ENCODE data around the gene CLDN14. TPM values are rescaled to one million over a fixed set of nuclear protein-coding genes. Genes with fewer than 3 reads are reported as not detected.

CLDN14 gene
- total RNA-seq, 1 experiment from 2014 or later: 8.9 TPM

DNA sequence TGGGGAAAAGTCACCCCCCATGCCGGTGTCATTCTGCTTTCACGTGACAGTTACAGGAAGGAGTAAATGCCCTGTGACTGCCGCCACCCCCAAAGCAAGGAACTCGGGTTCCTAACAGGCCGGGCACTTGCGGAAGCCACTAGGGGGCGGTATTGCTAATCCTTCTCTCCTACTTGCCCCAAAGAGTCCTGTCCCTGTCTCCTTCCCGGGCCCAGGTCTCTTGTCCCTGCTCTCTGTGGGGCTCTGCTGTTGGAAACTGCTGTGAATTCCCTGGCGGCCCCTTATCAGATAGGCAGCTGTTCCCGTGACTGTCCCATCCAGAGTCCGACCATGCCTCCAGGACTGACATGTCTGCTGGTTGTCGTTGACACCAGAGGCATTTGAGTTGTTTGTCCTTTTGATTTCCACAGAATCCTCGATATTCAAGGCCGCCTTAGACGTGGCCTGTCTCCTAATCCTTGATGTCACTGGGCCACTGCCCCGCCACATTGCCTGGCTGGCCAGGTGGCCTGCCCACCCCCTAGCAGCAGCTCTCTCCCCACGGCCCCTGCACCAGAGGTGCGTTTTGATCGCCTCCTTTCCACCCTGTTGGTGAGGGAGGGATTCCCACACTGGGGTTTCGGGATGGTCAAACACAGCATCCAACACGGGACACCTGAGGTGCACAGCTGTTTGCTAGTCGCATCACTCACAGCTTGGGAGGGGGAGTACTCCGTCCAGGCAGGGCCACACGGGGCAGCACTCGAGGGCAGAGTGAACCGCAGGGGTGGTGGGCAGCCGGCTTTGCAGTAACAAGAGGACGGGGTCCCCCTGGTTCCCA is 57.4 kb downstream of the CLDN14 start:
- Histone ChIP-seq H3F3A (ENCODE audit: low read length, unreplicated experiment) (no peaks in the 10 kb centered on the region), H3K4me1 (ENCODE audit: insufficient read depth, low read length) (no peaks in the 10 kb centered on the region; the same call in 1 of the 2 replicates), H3K79me2 (ENCODE audit: low read length) (no peaks in the 10 kb centered on the region), H3K9me3 (ENCODE audit: low read length) (no peaks in the 10 kb centered on the region), H3K9me2 (replicated peaks; ENCODE audit: low read length) (no peaks in the 10 kb centered on the region), H3K27ac (ENCODE audit: low read length) (peak overlapping the region; percentile 43), H3K4me2 (ENCODE audit: low read length) (no peak overlapping the region), H3K27me3 (ENCODE audit: low read length) (no peaks in the 10 kb centered on the region), H4K20me1 (ENCODE audit: low read length) (no peaks in the 10 kb centered on the region), H3K4me3 (ENCODE audit: low read length) (no peak overlapping the region), H3K9ac (ENCODE audit: low read length) (peak overlapping the region; percentile 28; the same call in 1 of the 2 replicates), H3K36me3 (ENCODE audit: low read depth, low read length) (no peaks in the 10 kb centered on the region), H2AFZ (ENCODE audit: low read length) (no peak overlapping the region)
- BruUV-seq (replicated peaks): no TSS peak
- ChIA-PET POLR2A (ENCODE audit: unreplicated experiment) (no interaction called here), CTCF (interaction anchor here (0.7 to 1.0 kb wide), 3 partner anchors 56 to 310 kb away, joined by 3 to 6 read pairs (median 3); no protein-coding TSS in a partner anchor)
- intact Hi-C loops (cut with micrococcal nuclease): loop anchor here (5.0 to 10.0 kb wide), 2 partner anchors 210 to 242 kb away; no protein-coding TSS in a partner anchor
- no peak for TF ChIP-seq EZH2 (IDR thresholded peaks at IDR 0.05; ENCODE audit: low read length, unreplicated experiment)
- TF ChIP-seq, protein P1, sequence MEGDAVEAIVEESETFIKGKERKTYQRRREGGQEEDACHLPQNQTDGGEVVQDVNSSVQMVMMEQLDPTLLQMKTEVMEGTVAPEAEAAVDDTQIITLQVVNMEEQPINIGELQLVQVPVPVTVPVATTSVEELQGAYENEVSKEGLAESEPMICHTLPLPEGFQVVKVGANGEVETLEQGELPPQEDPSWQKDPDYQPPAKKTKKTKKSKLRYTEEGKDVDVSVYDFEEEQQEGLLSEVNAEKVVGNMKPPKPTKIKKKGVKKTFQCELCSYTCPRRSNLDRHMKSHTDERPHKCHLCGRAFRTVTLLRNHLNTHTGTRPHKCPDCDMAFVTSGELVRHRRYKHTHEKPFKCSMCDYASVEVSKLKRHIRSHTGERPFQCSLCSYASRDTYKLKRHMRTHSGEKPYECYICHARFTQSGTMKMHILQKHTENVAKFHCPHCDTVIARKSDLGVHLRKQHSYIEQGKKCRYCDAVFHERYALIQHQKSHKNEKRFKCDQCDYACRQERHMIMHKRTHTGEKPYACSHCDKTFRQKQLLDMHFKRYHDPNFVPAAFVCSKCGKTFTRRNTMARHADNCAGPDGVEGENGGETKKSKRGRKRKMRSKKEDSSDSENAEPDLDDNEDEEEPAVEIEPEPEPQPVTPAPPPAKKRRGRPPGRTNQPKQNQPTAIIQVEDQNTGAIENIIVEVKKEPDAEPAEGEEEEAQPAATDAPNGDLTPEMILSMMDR (conservative IDR thresholded peaks at IDR 0.05; ENCODE audit: low read depth, low read length): peak; percentile 94
- ATAC-seq: peak; percentile 68
- DNase-seq: peak; percentile 70

DNA sequence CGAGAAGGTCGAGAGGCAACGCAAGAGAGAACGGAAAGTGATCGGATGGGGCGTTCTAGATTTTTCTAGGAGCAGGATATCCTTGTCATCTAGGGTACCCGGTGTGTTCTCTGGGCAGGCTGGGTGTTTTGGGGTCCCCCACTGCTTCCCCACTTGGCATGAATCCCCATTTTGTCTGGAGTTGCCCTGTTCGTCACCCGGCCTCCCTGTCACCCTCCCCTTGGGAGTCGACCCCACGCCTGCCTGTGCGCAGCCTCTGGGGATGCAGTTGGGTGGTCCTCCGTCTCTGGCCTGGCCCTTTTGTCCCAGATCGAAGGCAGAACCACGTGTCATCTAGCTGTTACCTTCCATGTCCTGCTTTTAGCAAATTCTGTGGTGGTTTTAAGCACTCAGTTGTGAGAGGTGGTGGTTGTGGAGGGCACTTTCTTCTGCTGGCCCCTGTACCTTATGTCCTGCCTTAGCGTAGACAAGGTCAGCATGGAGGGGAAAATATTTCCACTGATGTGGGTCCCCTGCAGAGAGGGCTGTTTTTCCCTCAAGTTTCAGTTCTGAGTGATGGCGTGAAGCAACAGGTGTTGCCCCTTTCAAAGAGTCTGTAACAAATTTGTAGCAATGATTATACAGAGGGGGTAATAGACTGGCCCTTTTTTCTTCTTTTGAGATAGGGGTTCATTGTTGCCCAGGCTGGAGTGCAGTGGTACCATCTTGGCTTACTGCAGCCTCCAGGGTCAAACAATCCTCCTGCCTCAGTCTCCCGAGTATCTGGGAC is 59.2 kb downstream of the CLDN14 start:
- H3K36me3 ChIP-seq (ENCODE audit: low read depth, low read length): peaks cover 8% of the 10 kb centered on the region
- no peak overlapping the region for H3K9ac ChIP-seq (ENCODE audit: low read length)
- no peak overlapping the region for H3K4me3 ChIP-seq (ENCODE audit: low read length)
- H3K4me1 ChIP-seq (ENCODE audit: insufficient read depth, low read length): no peaks in the 10 kb centered on the region; the same call in 1 of the 2 replicates
- no peak overlapping the region for H3K4me2 ChIP-seq (ENCODE audit: low read length)
- ATAC-seq (no peak), DNase-seq (no peak)
- H3K27ac ChIP-seq (ENCODE audit: low read length): no peak overlapping the region; the same call in 1 of the 2 replicates
- POLR2A ChIA-PET (ENCODE audit: unreplicated experiment): no interaction called here
- no peaks in the 10 kb centered on the region for H3K9me3 ChIP-seq (ENCODE audit: low read length)
- intact Hi-C loops (cut with micrococcal nuclease): loop anchor here (1.0 to 10.0 kb wide), 5 partner anchors 84 to 506 kb away; no protein-coding TSS in a partner anchor
- H3K79me2 ChIP-seq (ENCODE audit: low read length): no peaks in the 10 kb centered on the region
- H3F3A ChIP-seq (ENCODE audit: low read length, unreplicated experiment): no peaks in the 10 kb centered on the region
- H4K20me1 ChIP-seq (ENCODE audit: low read length): no peaks in the 10 kb centered on the region
- CTCF ChIA-PET: no interaction called here
- H3K27me3 ChIP-seq (ENCODE audit: low read length): no peaks in the 10 kb centered on the region
- no peaks in the 10 kb centered on the region for H3K9me2 ChIP-seq (replicated peaks; ENCODE audit: low read length)
- TF ChIP-seq EZH2phosphoT487 (IDR thresholded peaks at IDR 0.05; ENCODE audit: borderline replicate concordance, low read length) (no peak), EZH2 (IDR thresholded peaks at IDR 0.05; ENCODE audit: low read length, unreplicated experiment) (no peak)
- TF ChIP-seq, protein P1 (conservative IDR thresholded peaks at IDR 0.05; ENCODE audit: low read depth, low read length): no peak
- H2AFZ ChIP-seq (ENCODE audit: low read length): no peak overlapping the region
- BruUV-seq (replicated peaks): no TSS peak
